HL-60 (cell line): Measurements from ENCODE around the gene APCDD1.

Experiments used
- POLR2AphosphoS5 ChIP-seq: IDR thresholded peaks from 2 replicates; pipeline ENCODE4 v1.6.1; 2012; ENCODE audit warnings: low read depth
- SPI1 ChIP-seq: IDR thresholded peaks from 2 replicates; pipeline ENCODE4 v1.6.1; 2012; ENCODE audit warnings: low read depth, mild to moderate bottlenecking, borderline replicate concordance
- TF ChIP-seq, protein P1 (sequence below): IDR thresholded peaks from one replicate; pipeline ENCODE4 v1.5.1; 2011; ENCODE audit warnings: low read length, control low read depth, inconsistent platforms; ENCODE audit not compliant: insufficient read depth
- TF ChIP-seq, protein P2 (sequence below): IDR thresholded peaks from 2 replicates; pipeline ENCODE4 v1.6.1; 2012; ENCODE audit warnings: low read depth; ENCODE audit not compliant: insufficient replicate concordance

DNA sequence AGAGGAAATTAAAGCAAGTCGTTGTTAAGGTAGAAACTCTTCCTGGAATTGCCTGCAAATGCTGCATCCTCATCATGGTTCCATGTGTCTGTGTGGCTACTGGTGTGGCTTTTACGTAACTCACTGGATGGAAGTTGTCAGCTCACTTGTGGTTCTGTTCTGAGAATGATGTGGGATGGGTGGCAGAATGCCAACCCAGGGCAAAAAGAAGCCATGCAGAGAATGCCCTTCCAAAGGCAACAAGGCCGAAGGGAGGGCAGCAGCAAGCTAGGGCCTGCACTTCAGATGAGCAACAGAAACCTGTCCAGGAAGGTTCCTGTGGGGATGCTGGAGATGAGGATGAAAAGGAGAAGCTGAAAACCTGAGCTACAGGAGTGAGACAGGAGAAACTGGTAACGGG, 61.0 kb downstream of the APCDD1 start:
- TF ChIP-seq POLR2AphosphoS5 = no peak
- TF ChIP-seq, protein P1, sequence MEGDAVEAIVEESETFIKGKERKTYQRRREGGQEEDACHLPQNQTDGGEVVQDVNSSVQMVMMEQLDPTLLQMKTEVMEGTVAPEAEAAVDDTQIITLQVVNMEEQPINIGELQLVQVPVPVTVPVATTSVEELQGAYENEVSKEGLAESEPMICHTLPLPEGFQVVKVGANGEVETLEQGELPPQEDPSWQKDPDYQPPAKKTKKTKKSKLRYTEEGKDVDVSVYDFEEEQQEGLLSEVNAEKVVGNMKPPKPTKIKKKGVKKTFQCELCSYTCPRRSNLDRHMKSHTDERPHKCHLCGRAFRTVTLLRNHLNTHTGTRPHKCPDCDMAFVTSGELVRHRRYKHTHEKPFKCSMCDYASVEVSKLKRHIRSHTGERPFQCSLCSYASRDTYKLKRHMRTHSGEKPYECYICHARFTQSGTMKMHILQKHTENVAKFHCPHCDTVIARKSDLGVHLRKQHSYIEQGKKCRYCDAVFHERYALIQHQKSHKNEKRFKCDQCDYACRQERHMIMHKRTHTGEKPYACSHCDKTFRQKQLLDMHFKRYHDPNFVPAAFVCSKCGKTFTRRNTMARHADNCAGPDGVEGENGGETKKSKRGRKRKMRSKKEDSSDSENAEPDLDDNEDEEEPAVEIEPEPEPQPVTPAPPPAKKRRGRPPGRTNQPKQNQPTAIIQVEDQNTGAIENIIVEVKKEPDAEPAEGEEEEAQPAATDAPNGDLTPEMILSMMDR = no peak
- TF ChIP-seq, protein P2, sequence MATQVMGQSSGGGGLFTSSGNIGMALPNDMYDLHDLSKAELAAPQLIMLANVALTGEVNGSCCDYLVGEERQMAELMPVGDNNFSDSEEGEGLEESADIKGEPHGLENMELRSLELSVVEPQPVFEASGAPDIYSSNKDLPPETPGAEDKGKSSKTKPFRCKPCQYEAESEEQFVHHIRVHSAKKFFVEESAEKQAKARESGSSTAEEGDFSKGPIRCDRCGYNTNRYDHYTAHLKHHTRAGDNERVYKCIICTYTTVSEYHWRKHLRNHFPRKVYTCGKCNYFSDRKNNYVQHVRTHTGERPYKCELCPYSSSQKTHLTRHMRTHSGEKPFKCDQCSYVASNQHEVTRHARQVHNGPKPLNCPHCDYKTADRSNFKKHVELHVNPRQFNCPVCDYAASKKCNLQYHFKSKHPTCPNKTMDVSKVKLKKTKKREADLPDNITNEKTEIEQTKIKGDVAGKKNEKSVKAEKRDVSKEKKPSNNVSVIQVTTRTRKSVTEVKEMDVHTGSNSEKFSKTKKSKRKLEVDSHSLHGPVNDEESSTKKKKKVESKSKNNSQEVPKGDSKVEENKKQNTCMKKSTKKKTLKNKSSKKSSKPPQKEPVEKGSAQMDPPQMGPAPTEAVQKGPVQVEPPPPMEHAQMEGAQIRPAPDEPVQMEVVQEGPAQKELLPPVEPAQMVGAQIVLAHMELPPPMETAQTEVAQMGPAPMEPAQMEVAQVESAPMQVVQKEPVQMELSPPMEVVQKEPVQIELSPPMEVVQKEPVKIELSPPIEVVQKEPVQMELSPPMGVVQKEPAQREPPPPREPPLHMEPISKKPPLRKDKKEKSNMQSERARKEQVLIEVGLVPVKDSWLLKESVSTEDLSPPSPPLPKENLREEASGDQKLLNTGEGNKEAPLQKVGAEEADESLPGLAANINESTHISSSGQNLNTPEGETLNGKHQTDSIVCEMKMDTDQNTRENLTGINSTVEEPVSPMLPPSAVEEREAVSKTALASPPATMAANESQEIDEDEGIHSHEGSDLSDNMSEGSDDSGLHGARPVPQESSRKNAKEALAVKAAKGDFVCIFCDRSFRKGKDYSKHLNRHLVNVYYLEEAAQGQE = no peak
- no peak for TF ChIP-seq SPI1
